DOHH2 (cell line): ENCODE results near the gene AQP9.

Experiments
- CTCF ChIP-seq: fragments of 200-600 bp; sonication (generic); IDR thresholded peaks from one replicate; pipeline ENCODE4 v1.5.1; 2014; ENCODE audit warnings: antibody characterized with exemption, mild to moderate bottlenecking, low read depth, low read length; ENCODE audit not compliant: poor library complexity, severe bottlenecking
- EZH2phosphoT487 ChIP-seq: fragments of 200-600 bp; sonication (generic); IDR thresholded peaks from 2 replicates; pipeline ENCODE4 v1.6.1; 2017; ENCODE audit warnings: borderline replicate concordance, mild to moderate bottlenecking, antibody characterized with exemption, low read length, moderate library complexity, mixed read lengths

- TF ChIP-seq EZH2phosphoT487, result no peak
- TF ChIP-seq CTCF, result no peak
Observed at GRCh38 chr15:58179206-58179605, 41.0 kb downstream of the AQP9 start.
